ENCODE measurements around the gene APOBEC3A.

The APOBEC3A gene

DNA sequence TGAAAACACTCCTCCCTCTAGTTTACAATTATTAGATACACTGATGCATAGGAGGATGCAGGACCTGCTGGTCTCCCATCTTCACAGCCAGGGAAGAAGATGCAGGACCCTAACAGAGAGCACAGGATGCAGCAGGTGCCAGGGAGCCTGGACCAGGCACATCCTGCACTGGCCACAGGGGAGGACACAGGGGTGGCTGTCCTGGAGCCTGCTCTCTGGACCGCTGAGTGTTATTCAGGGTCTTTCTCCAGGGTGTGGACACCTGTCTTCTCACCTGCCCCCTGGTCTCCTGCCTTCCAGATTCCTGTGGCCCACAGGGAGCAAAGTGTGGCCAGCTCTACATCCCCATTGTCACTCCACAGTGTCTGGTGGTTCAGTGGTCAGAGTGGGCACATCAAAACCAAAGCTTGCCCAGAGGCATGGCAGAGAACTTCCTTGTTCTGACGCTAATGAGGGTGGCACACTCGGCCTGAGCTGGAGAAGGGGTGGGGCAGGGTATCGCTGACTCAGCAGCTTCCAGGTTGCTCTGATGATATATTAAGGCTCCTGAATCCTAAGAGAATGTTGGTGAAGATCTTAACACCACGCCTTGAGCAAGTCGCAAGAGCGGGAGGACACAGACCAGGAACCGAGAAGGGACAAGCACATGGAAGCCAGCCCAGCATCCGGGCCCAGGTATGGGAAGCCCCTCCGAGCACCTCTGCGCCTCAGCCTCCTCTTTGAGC is at the start of gene APOBEC3A:
APOBEC3A (plus strand) TSS at position 564 of the 725 bp plus-strand sequence; CDS start at position 647, 83 bp downstream.
- DNase-seq = no peak

DNA sequence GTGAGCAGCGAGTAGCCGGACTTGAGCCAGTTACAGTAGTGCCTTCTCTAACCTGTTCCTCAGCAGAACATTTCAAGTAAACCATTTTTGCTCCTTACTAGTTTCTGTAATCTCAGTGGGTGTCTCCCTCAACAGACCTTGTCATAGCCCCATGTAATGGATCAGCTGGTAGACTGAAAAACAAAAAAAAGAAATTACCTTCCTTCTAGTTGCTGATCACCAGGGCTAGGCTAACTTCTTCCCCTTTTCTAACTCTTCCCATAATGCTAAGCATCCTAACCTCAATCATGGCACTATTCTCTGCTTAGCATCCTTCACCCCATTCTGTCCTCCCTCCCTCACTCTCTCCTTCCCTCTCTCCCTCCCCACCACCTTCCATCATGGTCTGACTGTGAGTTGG is 49.6 kb upstream of the APOBEC3A start:
- DNase-seq = no peak

DNA sequence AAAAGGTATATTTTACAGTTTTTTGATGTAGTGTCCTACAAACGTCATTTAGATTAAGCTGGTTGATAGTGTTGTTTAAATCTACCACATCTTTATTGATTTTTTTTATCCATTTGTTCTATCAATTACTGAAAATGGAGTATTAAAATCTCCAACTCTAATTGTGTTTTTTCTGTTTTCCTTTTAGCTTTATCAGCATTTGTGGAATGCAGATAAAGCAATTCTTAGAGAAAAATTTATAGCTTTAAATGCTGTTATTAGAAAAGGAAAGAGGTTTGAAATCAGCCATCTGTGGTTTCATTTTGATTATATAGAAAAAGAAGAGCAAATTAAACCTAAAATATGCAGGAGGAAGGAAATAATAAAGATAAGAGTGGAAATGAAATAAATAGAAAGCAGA is 46.0 kb upstream of the APOBEC3A start:
- DNase-seq = no peak

DNA sequence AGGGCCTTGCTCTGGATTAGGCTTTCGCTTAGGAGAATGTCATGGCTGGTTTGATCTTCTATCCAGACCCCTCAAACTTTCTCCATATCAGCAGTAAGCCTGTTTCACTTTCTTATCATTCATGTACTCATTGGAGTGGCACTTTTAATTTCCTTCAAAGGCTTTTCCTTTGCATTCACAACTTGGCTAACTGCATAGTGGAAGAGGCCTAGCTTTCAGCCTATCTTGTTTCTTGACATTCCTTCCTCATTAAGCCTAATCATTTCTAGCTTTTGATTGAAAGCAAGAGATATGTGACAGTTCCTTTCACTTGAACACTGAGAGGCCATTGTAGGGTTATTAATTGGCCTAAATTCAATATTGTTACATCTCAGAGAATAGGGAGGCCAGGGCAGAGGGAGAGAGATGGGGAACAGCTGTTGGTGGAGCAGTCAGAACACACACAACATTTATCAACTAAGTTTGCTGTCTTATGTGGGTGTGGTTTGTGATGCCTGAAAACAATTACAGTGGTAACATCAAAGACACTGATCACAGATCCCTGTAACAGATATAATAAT is 37.7 kb upstream of the APOBEC3A start:
- no peak for DNase-seq

DNA sequence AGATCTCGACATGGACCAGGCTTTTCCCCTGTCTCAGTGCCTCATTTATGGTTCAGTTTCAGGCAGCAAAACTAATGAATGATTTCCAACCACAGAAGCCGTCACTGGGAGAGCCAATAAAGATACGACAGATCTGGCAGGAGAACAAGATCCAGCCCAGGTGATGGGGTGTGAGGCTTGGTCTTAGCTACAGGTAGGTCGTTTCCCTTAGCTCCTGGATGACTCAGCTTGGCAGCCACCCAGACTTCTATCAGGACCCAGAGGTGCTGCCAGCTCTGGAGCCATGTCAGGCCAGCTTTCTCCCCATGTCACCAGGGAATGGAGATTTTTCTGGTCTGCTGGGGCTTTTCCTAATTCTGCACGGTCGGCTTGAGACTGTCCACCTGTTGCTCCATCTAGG is 36.3 kb upstream of the APOBEC3A start:
- no peak for DNase-seq

DNA sequence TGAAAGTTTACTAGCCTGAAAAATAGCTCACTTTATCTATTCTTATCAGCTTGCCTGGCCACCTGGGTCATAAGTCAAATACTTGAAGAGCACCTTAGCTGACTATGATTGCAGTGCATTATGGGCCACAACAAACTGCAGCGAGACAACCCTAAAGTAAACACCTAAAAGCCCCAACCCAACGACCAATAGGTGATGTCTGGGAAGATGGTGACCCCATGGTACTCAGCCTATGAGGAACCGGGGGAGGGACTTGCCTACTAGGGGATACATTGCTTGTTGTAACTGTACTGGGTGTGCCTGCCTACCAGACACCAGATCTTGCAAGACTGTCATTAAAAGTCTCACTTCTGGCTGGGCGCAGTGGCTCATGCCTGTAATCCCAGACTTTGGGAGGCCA is 35.6 kb upstream of the APOBEC3A start:
- no peak for DNase-seq

DNA sequence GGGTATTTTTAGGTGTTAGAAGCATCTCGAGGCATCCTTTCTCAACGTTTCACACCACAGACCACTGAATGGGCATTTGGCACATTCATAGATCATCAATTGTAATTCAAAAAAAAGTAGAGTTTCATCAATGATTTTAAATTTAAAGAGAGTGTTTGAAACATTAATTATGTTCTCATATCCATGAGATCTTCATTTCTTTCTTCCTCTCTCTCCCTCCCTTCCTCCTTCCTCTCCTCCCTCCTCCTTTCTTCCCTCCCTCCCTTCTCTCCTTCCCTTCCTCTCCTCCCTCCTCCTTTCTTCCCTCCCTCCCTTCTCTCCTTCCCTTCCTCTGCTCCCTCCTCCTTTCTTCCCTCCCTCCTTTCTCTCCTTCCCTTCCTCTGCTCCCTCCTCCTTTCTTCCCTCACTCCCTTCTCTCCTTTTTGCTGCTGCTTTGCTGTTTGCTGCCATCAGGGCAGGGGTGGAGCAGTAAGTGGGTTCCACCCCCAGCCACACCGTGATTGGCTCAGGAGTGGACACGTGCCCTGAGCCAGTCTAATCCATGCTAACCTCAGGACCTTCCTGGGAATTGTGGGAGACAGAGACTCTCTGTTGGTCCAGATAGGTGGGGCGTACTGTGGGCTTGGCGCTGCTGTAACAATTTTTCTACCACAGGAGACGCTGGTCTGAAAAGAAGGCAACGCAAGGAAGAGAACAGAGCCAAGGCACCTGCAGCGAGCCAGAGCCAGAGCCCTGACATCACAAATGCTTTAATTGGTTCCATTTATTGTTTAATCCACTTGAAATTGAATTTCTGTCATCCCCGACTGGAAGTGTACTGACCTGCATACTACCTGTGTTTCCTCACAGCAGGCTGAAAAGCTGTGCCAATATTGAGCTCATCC is 33.7 kb upstream of the APOBEC3A start:
- peak; percentile 86 for DNase-seq

DNA sequence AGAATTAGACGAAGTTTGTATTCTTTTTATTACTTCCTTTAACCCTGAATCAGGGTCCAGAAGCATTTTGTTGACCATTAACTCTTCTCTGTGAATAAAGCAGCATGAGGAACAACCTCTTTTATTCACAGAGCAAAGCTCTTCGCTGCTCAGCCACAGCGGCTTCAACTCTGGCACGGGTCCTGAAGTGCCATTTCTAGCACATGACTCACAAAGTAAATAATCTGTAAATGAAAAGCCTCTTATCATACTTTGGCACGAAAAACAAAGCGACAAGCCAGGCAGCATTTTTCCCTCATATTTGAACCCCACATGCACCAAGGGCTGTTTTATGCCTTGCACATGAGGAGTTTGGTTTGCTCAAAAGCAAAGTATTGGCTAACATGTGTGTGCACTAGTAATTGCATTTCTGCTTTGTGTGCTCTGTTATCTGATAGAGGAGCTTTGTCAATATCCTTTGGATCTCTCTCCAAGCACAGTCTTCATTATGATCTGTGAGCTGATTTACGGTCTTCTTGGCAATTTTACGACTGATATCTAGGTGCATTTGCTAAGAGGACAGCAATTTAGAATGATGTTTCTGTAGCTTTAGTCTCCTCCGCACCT is 33.0 kb upstream of the APOBEC3A start:
- peak; percentile 90 for DNase-seq

DNA sequence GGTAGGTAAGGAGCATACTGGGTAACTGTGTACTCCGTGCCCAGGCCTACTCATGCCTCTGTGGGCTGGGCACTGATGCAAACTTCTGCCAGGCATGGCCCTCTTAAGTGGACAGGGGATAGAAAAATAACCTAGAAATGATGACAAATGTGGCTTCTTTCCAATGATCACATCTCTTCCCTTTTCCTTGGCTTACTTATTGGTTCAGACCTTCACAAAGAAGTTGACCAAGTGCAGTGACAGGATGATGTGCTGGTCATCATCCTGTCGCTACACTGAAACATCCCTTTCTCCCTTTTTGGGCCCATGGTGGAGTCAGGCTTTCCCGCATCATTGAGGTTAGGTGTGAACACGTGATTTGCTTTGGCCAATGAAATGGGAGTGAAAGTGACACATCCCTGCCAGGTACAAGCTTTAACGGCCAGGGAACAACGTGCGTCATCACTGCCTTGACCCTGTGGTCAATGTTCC is 31.8 kb upstream of the APOBEC3A start:
- DNase-seq = no peak

DNA sequence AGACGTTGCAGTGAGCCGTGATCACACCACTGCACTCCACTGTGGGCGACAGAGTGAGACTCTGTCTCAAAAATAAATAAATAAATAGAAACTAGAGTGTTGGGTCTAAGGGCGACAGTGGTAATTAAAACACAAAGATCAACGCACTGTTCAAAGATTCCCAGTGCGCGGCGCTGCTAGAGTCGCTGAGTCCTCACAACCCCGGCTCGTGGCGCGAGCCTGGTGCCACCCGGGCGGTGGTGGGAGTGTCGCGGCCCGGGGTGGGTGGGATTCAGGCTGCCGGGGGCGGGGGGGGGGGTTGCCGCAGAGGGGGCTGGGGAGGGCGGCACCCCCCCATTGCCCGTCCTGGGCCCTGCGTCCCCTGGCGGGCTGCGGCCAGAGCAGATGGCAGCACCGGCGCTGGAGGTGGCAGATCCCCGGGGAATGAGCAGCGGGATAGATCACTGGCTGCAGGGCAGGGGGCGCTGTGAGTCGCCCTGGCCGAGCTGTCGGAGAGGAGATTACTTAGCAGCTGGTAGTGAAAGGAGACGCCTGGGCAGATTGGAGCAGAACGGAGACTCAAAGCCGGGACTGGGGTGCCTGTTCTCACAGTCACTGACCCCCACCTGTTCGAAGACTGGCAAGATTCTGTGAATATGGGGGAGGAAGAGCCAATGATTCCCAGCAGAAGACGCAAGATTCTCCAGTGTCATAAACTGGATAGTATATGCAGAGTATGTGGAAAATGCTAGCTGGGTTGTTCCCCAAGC is 30.2 kb upstream of the APOBEC3A start:
- peak; percentile 23 for DNase-seq

DNA sequence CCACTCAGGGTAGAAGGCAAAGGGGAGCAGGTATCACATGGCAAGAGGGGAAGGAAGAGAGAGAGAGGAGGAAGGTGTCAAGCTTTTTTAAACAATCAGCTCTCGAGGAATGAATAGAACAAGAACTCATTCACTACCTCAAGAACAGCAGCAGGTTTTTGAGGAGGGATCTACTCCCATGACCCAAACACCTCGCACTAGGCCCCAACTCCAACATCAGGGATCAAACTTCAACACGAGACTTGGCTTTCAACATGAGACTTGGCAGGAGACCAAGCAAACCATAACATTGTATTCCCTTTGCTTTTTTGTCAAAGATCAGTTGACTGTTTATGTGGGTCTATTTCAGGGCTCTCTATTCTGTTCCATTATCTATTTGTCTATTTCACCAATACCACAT is 26.9 kb upstream of the APOBEC3A start:
- DNase-seq = no peak

DNA sequence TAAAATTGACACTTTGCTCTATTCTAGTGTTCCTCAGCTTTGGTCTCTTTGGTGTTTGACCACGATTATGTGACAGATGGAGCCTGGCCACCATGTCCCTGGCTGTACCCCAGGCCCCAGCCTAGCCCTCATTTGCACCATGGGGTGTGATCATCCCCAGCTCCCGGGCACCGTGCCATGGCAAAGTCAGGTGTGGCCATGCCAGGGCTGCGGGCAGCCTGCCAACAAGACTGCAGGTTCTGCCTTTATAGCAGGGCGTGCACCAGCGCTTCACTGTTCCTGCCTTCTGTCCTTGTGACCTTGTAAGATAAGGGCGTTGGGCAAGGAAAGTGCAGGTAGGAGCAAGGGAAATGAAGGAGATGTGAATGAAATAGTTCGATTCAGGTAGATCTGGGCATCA is 22.4 kb upstream of the APOBEC3A start:
- no peak for DNase-seq

DNA sequence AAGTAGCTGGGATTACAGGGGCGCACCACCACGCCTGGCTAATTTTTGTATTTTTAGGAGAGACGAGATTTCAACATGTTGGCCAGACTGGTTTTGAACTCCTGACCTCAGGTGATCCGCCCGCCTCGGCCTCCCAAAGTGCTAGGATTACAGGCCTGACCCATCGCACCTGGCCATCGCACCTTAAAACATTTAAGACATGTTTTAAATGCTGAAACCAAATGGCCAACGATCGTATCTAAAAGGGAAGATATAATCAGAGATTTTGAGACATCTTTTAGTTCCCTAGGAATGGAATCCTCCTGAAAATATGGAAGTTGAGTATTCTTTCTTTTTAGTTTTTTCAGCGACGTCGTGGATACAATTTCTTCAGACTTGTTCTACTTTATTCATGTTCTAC is 21.8 kb upstream of the APOBEC3A start:
- DNase-seq = no peak

DNA sequence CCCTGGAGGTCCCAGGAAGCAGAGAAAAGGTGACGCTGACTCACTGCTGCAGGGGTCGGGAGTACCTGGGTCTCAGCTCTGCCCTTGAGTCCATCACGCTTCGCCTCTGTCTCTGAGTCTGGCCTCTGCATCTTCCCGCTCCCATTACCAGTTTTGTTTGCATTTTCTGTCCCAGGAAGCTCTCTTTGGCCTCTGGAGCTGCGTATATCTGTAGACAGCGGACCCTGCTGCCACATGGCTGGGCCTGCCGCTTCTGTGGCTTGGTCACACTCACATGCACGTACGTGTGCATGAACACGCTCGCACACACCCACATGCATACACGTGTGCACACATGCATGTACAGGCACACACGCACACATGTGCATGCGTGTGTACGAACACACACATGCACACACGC is 20.8 kb upstream of the APOBEC3A start:
- no peak for DNase-seq

DNA sequence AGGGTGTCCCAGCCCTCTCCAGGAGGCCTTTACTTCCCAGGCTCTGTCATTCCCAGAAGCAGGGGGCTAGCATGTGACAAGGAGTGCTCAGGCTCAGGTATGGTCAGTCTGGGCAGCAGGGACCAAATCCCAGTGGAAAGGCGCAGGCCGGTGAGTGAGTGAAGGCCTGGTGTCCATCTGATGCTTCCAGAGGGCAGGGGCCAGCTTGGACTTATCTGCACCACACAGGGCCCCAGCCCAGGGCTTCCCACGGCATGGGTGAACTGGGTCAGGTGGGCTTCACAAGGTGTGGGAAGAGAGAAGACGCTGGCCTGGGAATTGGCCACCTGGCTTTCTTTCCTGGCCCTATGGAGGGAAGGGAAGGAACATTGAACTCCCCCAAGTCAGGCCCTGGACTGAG is 20.4 kb upstream of the APOBEC3A start:
- DNase-seq = no peak

DNA sequence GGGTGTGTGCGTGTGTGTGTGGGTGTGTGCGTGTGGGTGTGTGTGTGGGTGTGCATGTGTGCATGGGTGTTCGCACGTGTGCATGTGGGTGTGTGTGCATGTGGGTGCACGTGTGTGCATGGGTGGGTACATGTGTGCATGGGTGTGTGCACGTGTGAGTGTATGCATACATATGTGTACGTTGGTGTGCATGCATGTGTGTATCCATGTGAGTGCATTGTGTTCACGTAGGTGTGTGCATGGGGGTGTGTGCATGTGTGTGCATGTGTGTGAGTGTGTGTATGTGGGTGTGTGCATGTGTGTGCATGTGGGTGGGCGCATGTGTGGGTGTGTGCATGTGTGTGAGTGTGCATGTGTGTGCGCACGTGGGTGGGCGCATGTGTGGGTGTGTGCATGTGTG is 19.9 kb upstream of the APOBEC3A start:
- DNase-seq = no peak

DNA sequence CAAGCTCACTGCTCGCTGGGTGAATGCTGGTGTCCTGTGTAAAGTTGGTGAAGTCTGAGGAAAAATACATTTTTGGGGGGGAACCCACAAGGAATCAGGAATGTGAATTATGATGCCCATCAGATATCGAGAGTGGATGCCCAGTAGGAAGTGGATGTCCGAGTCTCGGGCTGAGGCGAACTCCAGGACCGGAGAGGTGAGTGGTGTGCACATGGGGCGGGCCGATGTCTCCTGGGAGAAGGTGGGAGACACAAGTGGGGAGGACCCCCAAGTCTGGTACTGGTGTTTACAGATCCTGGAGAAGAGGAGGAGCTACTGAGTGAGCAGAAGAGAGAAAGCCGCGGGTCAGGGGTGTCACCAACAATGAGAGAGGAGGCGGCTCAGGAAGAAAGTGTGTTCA is 19.2 kb upstream of the APOBEC3A start:
- no peak for DNase-seq

DNA sequence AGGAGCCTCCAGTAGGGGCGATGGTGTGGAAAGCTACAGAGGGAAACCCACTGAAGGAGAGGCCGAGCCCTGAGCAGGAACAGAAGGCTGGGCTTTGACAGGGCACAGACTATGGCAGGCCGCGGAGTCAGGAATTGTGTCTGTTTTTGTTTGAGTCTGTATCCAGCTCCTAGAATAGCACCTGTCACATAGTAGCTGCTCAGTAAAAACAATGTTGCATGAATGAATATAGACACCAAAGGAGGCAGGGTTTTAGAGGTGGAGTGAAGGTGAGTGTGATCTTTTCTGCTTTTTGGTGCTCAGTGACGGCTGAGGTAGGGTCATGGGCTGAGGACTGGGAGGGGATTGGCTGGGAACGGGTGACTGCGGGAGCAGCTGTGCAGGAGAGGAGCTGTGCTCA is 18.5 kb upstream of the APOBEC3A start:
- no peak for DNase-seq

DNA sequence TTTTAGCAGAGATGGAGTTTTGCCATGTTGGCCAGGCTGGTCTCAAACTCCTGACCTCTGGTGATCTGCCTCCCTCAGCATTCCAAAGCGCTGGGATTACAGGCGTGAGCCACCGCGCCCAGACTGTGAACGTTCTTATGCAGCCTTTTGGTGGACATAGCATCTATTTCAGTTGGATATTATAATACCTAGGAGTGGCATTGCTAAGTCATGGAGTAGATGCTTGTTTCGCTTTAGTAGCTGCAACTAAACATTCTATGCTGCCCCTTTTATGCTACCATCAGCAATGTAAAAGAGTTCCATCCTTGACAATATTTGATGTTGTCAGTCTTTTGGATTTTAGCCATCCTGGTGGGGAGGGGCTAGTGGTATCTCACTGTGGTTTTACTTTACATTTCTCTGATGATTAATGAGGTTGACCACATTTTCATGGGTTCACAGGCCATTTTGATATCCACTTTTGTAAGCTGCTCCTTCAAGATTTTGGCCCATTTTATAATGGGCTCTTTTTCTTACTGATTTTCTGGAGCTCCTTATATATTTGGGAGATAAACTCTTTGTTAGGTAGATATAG is 16.5 kb upstream of the APOBEC3A start:
- no peak for DNase-seq

DNA sequence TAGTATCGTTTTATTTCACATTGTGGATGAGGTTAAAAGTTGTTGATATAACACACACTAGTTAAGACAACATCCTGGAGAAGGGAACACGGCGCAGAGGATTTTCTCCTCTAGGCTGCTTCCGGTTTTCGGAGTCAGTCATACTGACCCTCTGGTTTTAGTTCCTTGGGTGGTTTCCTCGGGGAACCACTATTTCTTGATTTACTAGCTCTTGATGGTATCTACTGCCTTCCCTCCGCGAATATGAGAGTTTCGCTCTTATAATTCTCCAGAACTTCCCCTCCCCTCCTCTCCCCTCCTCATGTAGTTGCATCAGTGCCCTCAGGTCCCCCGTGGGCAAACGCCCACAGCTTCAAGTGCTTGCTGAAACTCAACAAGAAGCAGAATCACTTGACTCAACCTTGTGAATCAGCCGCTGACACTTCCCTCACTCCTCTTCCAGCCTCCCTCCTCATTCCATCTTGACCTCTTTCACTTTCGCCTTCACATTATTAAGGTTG is 15.9 kb upstream of the APOBEC3A start:
- DNase-seq = no peak

DNA sequence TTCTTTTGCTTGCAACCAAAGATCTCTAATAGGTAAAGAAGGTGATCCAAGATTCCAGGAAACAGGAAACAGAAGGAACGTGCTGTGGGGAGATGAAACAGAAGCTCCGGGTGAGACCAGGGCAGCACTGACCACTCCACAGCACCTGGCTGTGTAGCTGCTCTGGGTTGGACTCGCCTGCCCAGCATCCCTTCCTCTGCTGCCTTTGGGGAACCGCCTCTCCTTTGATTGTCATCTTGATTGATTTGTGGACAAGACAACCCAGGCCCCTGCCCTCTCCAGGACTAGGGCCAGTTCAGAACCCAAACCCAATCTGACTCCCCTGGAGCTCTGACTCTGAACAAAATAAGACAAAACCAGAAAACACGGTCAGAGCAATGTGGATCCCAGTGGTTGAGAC is 14.7 kb upstream of the APOBEC3A start:
- DNase-seq = no peak

DNA sequence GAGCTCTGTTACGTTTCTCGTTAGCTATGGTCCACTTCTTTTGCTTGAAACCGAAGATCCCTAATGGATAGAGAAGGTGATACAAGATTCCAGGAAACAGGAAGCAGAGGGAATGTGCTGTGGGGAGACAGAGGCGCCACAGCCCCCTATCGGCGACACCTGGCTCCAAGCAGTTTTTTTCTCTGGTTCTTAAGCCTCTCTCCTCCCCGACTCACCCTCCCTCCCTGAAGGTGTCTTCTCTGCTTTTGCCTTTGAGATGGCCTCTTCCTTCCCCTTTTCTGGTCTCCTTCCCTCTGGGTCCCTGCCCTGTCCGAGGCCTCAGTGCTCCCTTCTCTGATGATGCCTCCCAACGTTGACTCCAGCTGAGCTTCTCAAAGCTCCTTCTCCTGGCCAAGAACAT is 14.2 kb upstream of the APOBEC3A start:
- no peak for DNase-seq

All from fibroblast of upper back skin (primary cell).